ENCODE results near the gene PLA2G4D.

PLA2G4D gene

DNA sequence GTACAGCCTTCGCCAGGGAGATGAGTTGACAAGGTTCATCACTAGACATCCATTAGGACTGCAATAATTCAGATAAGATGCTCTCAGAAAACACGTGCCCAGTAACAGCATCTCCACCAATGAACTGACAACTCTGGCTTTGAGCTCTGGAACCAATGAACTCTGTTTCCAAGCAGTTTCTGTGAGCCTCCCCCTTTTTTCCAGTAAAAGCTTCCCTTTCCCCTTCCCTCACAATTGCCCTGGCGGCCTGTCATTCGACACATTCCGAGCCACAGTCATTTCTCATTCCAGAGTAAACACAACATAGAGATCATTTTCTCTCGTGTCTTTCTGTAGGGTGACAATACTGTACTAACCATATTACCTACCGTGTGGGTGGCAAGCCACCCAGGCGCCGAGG lies 3.6 kb downstream of the PLA2G4D start:
- DNase-seq (ENCODE audit: low spot score): no peak

- DNase-seq (ENCODE audit: low spot score): no peak
These were observed 4.0 kb downstream of the PLA2G4D start for GRCh38 chr15:42090370-42090769.

GRCh38 chr15:42089942-42090341 lies 4.4 kb downstream of the PLA2G4D start:
- DNase-seq (ENCODE audit: low spot score): no peak

GRCh38 chr15:42088801-42089640 lies 5.3 kb downstream of the PLA2G4D start:
- no peak for DNase-seq (ENCODE audit: low spot score)

- DNase-seq (ENCODE audit: low spot score): no peak
These were observed 6.2 kb downstream of the PLA2G4D start for GRCh38 chr15:42087926-42088800.

- DNase-seq (ENCODE audit: low spot score): no peak
These were observed 6.9 kb downstream of the PLA2G4D start for GRCh38 chr15:42087460-42087859.

DNA sequence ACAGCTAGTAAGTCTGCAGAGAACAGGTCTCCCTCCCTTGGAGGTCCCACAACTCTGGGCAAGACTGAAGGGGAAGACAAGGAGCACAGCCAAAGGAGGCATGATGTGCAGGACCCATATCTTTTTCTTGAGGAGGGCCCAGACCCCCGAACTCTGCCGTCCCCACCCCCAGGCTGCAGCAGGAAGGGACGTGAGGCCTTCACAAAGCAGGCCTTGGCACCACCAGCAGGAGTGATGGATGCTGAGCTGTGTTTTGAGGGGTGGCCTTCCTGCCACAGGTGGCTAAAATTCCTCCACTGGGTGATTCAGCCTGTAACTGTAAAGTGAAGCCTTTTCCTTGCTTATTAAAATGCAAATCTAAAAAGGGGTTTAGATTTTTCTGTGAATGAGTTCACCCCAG lies 8.6 kb downstream of the PLA2G4D start:
- DNase-seq (ENCODE audit: low spot score): no peak

DNA sequence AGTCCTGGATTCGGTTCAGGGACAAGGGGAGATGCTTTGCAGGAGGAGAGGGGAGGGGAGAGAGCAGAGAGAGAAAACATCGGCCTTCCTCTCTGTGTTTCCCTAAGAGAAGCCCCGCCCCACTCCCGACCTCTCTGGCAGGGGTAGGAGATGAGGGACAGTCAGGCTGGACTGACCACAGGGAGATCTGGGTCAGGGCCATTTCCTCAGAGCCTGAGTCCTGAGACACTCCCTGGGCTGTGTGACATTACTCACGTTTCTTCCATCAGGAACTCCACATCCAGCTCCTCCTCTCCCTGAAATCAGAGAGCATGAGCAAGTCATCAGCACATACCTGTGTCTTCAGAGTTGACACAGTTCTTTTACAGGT lies 9.1 kb downstream of the PLA2G4D start:
- DNase-seq (ENCODE audit: low spot score): no peak

DNA sequence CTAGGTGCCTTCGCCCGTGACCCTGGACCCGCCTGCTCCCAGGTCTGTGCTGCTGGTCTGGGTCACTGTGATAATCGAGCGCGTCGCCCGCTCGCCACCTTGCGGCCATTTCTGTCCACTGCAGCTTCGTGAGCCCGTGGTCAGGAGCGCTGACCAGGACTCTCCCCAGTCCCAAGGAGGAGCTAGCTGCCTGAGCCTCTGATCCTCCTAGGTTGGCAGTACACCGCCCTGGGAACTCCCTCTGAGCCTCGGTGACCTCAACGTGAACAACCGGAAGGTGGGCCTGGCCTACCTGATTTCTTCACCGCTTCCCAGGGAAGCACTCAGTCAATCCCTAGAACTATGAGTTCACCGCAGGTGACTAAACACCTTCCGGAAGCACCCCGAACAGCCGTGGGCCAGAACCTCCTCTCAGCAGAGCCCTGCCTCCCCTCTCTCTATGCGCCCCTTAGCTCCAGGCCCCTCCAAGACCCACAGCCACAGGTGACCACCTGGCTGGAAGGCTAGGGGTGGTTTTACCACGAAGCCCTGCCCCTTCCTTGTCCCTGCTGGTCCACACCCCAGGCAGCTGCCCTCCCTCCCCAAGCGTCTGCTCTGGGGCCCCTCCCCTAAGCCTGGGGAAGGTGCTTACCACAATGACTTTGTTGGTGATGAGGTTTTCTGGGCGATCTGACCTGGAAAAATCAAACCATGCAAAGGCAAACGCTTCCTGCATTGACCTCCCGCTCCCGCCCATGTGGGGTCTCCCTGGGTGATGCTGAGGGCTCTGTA lies 9.7 kb downstream of the PLA2G4D start:
- peak; percentile 78 for DNase-seq (ENCODE audit: low spot score)

DNA sequence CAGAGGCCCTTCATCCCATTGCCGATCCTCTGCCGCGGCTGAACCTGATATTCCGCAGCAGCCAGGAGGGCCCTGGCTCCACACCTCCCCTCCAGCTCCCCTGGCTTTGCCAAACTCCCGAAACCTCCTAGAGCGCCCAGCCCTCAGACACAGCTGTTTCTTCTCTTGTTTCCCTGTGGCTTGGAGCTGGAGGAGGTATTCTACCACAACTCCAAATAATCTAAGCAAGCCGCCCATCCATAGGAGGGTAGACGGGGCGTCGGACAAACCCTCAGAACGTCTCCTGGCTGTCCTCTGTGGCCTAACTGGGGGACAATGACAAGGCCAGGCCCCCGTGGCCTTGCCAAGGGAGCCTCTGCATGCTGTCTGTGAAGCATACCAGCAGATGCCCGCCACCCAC lies 10.4 kb downstream of the PLA2G4D start:
- no peak for DNase-seq (ENCODE audit: low spot score)

DNA sequence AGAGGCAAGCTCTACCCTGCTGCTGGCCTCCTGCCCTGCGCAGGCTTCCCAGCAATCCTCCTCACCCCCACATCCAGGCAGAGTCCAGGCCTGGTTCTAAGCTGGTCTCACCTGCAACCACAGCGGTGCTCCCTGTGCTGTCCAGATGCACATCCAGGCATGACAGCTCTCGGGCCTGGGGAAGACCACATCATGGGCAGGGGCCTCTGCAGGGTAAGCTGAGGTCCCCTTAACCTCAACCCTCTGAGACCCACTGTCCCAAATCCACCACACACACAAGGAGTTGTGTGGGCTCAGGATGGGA lies 10.8 kb downstream of the PLA2G4D start:
- no peak for DNase-seq (ENCODE audit: low spot score)

- DNase-seq (ENCODE audit: low spot score): no peak
These were observed 11.3 kb downstream of the PLA2G4D start for GRCh38 chr15:42082823-42083604.

DNA sequence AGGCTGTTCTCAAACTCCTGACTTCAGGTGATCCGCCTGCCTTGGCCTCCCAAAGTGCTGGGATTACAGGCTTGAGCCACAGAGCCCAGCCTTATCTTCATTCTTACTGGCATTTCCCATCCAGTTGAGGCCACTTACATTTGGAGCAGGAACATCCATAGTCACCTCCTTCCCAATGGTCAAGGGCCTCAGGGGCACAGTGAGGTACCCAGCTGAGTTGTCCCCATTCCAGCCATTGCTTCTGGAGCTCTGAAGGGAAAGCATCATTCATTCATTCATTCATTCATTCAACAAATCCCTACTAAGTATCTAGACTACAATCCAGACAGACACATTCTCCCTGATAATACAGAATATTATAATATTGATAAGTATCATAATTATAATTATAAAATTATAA lies 12.2 kb downstream of the PLA2G4D start:
- no peak for DNase-seq (ENCODE audit: low spot score)

GRCh38 chr15:42080919-42081830 lies 13.2 kb downstream of the PLA2G4D start:
- no peak for DNase-seq (ENCODE audit: low spot score)

GRCh38 chr15:42080186-42080918 lies 14.0 kb downstream of the PLA2G4D start:
- DNase-seq (ENCODE audit: low spot score): no peak

GRCh38 chr15:42079401-42079908 lies 14.9 kb downstream of the PLA2G4D start:
- no peak for DNase-seq (ENCODE audit: low spot score)

DNA sequence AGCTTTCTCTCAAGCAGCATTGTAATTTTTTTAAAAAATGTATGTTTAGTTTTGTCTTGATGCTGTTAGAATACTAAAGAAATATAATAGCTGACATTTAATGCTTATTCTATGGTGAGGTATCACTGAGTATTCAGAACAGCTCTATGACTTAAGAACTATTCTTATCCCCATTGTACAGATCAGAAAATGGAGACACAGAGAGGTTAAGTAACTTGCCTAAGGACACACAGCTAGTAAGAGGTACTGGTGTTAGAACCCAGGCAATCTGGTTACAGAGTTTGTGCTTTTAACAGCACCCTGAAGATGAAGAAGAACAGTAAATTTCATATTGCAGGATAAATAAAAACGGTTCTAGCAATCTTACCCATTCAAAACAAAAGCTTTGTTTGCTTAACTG lies 15.5 kb downstream of the PLA2G4D start:
- DNase-seq (ENCODE audit: low spot score): no peak

DNA sequence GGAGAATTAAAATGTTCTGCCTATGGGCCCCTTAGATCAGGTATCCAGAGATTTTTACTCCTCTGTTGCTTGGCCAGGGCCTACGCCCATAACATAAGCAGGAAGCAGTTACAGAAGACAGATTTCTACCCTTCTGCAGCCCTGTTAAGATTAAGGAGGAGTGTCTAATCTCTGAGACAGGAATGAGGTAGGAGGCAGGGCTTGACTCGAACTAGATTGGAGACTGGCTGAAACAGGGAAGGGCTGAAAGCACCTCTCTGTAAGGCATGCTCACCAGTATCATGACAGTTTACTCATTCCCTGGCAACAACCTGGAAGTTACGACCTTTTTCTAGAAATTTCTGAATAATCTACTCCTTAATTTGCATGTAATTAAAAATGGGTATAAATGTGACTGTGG lies 16.7 kb downstream of the PLA2G4D start:
- DNase-seq (ENCODE audit: low spot score): no peak

- no peak for DNase-seq (ENCODE audit: low spot score)
These were observed 20.9 kb downstream of the PLA2G4D start for GRCh38 chr15:42073418-42073817.

DNA sequence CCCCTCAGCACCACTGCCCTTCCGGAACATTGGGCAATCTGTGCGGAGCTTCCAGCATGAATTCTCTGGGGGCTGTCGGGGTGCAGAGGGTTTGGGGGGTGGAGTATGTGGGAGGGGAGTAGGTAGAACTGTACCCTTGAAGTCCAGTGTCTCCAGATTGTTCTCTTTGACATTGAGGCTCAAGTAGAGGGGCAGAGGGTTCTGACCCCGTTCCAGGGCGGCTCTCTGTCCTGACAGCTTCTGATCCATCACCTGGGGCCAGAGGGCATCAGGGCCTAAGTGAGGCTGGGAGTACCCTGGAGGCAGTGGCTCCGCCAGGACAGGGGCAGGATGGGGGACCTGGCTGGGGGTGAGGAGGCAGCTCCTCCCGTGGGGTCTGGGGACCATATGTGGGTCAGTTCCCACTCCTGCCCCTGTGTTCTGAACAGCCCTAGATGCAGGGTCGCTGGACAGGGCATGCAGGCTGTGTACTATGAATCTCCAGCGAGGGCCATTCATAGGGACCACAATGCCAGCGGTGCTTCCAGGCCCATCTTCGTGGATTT lies 22.1 kb downstream of the PLA2G4D start:
- DNase-seq (ENCODE audit: low spot score): no peak

All from LoVo (cell line).